ENCODE measurements around the gene CARMIL3. TPM values are rescaled to one million over a fixed set of nuclear protein-coding genes. Genes with fewer than 3 reads are reported as not detected.

The CARMIL3 gene
- total and polyA plus RNA-seq, 2 of the 8 experiments (the other 6 are each of a cell fraction or from before 2014, with no cell fraction given), result 6.0 to 9.0 TPM

GRCh38 chr14:24093901-24094840 is 42.4 kb downstream of the CARMIL3 start, which contains the start of gene PCK2 (continued):
- TF ChIP-seq SRF (IDR thresholded peaks at IDR 0.05; ENCODE audit: low read depth, low read length) (no peak), CTBP2 (IDR thresholded peaks at IDR 0.05; ENCODE audit: borderline replicate concordance, insufficient read depth, insufficient read length, low read length) (no peak), CHD7 (IDR thresholded peaks at IDR 0.05; ENCODE audit: insufficient replicate concordance, low read length) (no peak), CREB1 (IDR thresholded peaks at IDR 0.05) (peak; percentile 7; the same call in 1 of the 2 replicates), SIX5 (IDR thresholded peaks at IDR 0.05; ENCODE audit: low read depth, low read length) (no peak), RXRA (IDR thresholded peaks at IDR 0.05; ENCODE audit: insufficient read depth, low read depth, low read length) (no peak), KDM5A (IDR thresholded peaks at IDR 0.05; ENCODE audit: low read length) (no peak), KDM4A (IDR thresholded peaks at IDR 0.05; ENCODE audit: low read depth, low read length, severe bottlenecking) (no peak), BRCA1 (IDR thresholded peaks at IDR 0.05; ENCODE audit: low read depth, low read length) (no peak), BCL11A (IDR thresholded peaks at IDR 0.05; ENCODE audit: low read depth in 2 of 2, low read length in 2 of 2) (no peak)

Data from H1 (cell line).